T-helper 9 cell (primary cell): ENCODE measurements around the gene SLC2A10.

Experiments
- DNase-seq: peaks from one replicate; pipeline ENCODE4 v3.0.0-alpha.2; 2020

Gene SLC2A10

GRCh38 chr20:46682063-46682821 is 27.2 kb upstream of the SLC2A10 start:
- DNase-seq: no peak

- no peak for DNase-seq
Measured at GRCh38 chr20:46683011-46683667, 26.3 kb upstream of the SLC2A10 start.

GRCh38 chr20:46683668-46683938 is 25.8 kb upstream of the SLC2A10 start:
- no peak for DNase-seq

GRCh38 chr20:46683939-46684750 is 25.3 kb upstream of the SLC2A10 start:
- no peak for DNase-seq

- no peak for DNase-seq
Measured at GRCh38 chr20:46688151-46689081, 21.0 kb upstream of the SLC2A10 start.

GRCh38 chr20:46689082-46689753 is 20.2 kb upstream of the SLC2A10 start, which contains the start of gene TP53RK:
Gene TP53RK, minus strand, starts transcription at chr20:46689444. Its CDS starts 30 bp downstream, at chr20:46689414.
- DNase-seq: peak; percentile 92

GRCh38 chr20:46689754-46690085 is 19.7 kb upstream of the SLC2A10 start:
- DNase-seq: no peak

GRCh38 chr20:46690219-46691106 is 19.0 kb upstream of the SLC2A10 start:
- DNase-seq: no peak

- no peak for DNase-seq
Measured at GRCh38 chr20:46691196-46691595, 18.3 kb upstream of the SLC2A10 start.

- no peak for DNase-seq
Measured at GRCh38 chr20:46694484-46694883, 15.0 kb upstream of the SLC2A10 start.

GRCh38 chr20:46695892-46696291 is 13.6 kb upstream of the SLC2A10 start:
- no peak for DNase-seq

GRCh38 chr20:46696791-46697279 is 12.6 kb upstream of the SLC2A10 start:
- DNase-seq: no peak

- DNase-seq: no peak
Measured at GRCh38 chr20:46698788-46699187, 10.7 kb upstream of the SLC2A10 start.

- no peak for DNase-seq
Measured at GRCh38 chr20:46699651-46700359, 9.6 kb upstream of the SLC2A10 start.

- DNase-seq: no peak
Measured at GRCh38 chr20:46700481-46700880, 9.0 kb upstream of the SLC2A10 start.

- no peak for DNase-seq
Measured at GRCh38 chr20:46701057-46701456, 8.4 kb upstream of the SLC2A10 start.

GRCh38 chr20:46701556-46701955 is 7.9 kb upstream of the SLC2A10 start:
- no peak for DNase-seq

GRCh38 chr20:46701986-46702385 is 7.5 kb upstream of the SLC2A10 start:
- no peak for DNase-seq

- no peak for DNase-seq
Measured at GRCh38 chr20:46702447-46703203, 6.8 kb upstream of the SLC2A10 start.
